RPMI7951 (cell line): ENCODE results near the gene SFTPB. TPM values are rescaled to one million over a fixed set of nuclear protein-coding genes. Genes with fewer than 3 reads are reported as not detected.
"Not testable (repeated sequence)": the region's sequence is repeated elsewhere in the genome, so short reads cannot be mapped to it uniquely, and the experiment has no call there.

Experiments
- DNase-seq: peaks from one replicate; pipeline ENCODE4 v3.0.0-alpha.2; 2012; ENCODE audit warnings: low read depth
- total RNA-seq: library from RNA; depleted of rRNA; stranded (reverse); fragments of >200 nt; shearing (Covaris generic); gene quantifications from 2 replicates; pipeline ENCODE4 v1.2.3, GENCODE V29; 2014

Gene SFTPB
- total RNA-seq, 1 experiment from 2014 or later: not detected

DNA sequence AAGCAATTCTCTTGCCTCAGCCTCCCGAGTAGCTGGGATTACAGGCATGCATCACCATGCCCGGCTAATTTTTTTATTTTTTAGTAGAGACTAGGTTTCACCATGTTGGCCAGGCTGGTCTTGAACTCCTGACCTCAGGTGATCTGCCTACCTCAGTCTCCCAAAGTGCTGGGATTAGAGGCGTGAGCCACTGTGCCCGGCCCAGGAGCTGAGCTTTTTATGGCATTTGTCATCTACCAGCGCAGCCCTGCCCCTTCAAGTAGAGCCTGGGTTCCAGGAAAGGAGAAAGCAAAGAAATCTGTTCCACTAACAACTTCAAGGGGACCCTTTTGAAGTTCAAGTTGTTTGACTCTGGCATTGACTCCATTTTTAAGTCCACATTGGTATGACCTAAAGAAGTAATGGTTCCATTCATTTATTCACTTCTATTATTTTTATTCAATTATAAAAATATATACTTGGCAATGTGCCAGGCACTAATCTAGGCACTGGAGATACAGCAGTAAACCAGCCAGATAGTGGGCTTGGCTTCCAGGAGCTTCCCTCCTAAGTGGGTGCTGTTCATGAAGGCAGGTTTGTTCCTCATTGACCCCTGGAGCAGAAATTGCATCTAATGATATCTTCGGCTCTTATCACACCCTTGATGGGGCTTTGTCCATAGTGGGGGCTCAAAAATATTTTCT lies 8.0 kb upstream of the SFTPB start:
- DNase-seq: no peak

DNA sequence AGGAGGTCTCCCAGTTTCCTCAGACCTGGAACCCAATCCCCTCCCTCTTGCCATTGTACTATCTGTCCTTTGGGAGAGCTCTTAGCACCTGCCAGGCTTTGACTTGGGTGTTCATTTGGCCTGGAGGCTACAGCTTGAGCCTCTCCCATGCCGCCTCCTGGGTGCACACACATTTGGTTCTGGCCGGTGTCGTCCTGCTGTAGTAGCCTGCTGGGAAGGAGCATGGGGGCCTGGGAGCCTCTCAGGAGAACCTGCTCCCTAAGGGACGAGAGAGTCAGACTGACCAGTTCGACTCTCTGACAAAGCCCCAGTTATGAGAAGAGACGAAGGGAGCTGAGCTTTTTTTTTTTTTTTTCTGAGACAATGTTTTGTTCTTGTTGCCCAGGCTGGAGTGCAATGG lies 7.4 kb upstream of the SFTPB start:
- DNase-seq: no peak

DNA sequence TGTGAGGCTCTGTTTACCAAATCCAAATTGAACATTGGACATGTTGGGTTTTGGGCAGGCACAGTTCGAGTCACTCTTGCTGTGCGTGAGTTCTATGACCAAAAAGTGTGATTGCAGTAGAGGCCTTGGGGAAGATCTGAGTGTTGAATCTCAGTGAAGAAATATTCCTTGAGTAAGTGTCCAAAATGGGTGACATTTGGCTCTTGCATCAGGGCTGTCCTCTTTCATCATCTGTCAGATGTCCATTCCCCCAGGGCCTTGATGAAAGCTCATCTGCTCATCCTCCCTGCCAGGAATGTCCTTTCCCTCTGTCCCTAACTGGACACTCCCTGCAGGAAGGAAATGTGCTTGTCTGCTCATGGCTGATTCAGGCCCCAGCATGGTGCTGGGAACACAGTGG lies 6.4 kb upstream of the SFTPB start:
- DNase-seq: peak; percentile 43

DNA sequence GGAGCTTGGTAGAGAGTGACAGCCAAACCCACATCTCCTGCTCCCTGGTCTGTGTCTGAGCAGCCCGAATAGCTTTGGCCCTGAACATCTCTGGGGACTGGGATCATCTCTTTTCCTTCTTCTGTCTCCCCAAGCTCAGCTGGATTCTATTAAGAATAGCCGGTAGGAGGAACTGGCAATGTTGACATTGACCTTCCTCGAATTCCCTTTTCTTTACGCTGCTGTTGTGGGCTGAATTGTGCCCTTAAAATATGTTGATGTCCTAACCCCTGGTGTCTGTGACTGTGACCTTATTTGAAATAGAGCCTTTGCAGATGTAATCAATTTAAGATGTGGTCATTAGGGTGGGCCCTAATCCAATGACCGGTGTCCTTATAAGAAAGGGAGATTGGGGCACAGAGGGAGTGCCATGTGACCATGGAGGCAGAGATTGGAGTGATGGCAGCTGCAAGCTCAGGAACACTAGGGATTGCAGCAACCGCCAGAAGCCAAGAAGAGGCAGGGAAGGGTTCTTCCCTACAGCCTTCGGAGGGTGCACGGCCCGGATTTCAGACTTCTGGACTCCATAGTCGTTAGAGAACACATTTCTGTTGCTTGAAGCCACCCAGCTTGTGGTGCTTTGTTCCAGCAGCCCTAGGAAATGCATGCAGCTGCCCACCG lies 5.8 kb upstream of the SFTPB start:
- no peak for DNase-seq

DNA sequence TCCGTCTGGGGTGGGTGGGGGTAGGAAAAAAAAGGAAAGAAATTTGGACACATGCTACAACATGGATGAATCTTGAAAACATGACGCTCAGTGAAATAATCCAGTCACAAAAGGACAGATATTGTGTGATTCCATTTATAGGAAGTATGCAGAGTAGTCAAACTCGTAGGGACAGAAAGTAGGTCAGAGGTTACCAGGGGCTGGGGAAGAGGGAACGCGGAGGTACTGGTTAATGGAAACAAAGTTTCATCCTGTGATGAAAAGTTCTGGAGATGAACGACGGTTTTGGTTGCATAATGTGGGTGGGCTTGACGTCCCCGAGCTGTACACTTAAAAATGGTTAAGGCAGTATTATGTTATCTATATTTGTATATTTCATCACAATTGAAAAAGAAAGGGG lies 4.5 kb upstream of the SFTPB start:
- DNase-seq: no peak

DNA sequence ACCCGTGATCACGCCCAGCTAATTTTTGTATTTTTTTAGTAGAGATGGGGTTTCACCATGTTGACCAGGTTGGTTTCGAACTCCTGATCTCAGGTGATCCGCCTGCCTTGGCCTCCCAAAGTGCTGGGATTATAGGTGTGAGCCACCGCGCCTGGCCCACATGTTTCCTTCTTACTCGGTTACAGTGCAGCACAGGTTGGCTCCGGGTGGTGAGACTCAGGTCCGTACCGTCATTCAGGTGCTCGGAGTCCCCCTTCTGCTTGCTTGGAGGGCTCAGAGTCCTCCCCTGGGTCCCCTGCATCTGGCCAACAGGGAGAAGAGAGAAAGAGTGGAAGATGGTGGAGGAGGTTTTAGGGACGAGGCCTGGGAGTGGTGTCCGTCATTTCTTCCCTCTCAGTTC lies 2.4 kb upstream of the SFTPB start:
- not testable (repeated sequence) for DNase-seq

DNA sequence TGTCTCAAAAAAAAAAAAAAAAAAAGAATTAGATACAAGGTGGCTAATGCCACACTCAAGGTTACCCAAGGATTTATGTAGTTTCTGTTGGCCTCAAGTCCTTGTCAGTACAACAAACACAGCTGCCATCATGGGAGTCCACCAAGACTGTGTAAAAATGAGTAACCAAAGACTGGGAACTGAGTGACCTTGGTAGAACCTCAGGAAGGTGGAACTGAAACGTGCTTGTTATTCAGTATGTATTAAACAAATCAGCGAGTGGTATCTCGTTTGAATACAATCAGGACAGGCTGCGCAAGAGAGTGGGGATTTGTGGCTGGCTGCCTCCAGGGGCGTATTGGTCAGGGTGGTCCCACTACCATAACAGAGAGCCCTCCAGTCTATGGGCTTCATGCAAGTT lies 1.6 kb upstream of the SFTPB start:
- no peak for DNase-seq

DNA sequence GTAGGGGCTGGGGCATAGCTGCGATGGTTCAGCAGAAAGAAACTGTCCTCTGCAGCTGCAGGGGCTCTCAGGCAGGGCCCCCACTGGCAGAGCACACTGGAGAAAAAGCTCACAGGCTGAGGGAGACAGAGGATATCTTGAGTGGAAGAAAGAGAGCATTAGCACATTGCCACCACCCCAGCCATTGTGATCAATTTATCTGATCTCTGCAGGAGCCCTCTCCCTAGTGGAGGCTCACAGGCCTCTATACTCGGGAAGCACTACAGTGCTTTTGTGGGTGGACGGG lies 801 bp upstream of the SFTPB start:
- DNase-seq: no peak

DNA sequence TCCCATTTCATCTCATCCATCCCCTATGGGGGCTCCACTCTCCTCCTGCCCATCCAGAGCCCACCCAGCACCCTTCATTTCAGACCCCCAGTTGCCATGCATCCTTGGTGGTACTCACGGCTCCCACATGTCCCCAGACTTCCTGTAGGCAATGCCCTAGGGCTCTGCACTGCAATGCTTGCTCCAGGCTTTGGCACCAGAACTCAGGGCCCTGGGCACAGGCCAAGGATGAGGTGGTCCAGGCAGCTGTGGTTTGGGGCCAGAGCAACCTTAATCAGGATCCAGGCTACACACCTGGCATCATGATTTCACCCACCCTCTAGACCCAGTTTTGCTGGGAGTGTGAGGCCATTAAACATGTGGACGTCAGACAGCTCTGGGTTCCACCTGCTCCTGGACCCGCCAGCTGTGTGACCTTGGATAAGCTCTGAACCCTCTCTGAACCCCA lies 414 bp downstream of the SFTPB start:
- no peak for DNase-seq

DNA sequence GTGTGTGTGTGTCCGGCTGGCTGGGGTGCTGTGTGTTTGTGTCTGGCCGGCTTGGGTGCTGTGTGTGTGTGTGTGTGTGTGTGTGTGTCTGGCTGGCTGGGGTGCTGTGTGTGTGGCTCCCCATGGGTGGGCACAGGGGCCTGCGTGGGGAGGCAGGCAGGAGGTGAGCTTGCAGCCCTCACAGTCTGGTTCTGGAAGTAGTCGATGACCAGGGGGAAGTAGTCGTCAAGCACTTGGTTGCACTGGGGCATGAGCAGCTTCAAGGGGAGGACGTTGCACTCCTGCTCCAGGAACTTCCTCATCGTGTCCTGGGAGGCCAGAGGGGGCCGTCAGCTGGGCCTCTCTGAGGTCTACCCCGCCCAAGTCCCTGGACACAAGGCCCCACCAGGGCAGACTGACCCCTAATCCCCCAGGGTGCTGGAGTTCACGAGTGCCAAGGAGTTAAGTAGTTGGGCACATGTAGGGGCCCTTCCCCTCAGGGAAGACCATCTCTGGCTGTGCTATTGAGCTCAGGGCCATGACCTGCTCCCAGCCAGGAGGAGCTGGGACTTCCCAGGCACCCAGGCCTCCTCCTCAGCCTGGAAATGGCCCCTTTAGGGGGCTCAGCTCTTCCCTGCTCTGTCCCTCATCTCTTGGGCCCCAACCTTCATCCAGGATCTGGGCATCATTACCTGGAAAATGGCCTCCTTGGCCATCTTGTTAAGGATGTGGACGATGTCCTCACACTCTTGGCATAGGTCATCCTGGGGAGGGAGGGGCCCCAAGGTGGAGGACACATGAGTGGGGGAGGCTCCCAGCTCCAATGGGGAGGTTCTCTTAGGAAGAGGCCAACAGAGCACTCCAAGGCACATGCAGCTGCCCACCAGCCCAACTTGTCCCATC lies 1.3 kb downstream of the SFTPB start:
- no peak for DNase-seq

DNA sequence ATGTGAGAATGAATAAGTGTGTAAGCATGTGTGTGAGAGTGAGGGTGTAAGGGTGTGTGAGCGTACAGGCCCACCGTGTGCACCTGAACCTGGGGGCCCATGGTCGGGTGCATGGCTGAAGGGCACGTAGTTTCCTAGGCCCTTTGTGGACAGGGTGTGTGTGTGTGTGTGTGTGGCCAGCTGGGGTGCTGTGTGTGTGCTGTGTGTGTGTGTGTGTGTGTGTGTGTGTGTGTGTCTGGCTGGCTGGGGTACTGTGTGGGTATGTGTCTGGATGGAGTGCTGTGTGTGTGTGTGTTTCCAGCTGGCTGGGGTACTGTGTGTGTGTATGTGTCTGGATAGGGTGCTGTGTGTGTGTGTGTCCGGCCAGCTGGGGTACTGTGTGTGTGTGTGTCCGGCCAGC lies 2.0 kb downstream of the SFTPB start:
- DNase-seq: no peak

DNA sequence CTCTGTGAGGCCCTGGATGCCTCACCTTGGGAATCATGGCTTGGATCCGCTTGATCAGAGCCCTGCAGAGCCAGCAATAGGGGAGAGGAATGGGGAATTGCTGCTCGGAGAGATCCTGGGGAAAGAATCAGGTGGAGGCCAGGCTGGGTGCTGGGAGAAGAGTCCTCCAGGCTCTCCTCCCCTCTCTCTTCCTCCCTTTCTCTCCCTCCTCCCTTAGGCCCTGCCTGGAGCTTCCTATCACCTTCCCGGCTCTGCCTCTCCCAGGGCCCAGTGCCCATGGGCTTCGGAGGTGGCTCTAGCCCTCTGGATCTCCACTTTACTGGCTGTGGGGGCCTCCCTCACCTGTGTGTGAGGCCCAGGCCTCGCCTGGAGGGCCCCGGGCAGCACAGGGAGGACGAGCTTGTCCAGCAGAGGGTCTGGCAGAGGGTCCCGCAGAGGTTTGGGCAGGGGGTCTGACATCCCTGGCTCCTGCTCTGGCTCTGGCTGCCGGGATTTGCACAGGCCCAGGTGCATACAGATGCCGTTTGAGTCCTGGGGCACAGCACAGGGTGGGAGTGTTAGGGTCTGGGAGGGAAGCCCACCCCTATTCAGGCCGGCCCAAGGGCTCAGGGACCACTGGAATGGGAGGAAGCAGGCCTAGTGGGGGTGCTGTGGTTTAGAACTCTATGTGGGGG lies 2.6 kb downstream of the SFTPB start:
- no peak for DNase-seq

DNA sequence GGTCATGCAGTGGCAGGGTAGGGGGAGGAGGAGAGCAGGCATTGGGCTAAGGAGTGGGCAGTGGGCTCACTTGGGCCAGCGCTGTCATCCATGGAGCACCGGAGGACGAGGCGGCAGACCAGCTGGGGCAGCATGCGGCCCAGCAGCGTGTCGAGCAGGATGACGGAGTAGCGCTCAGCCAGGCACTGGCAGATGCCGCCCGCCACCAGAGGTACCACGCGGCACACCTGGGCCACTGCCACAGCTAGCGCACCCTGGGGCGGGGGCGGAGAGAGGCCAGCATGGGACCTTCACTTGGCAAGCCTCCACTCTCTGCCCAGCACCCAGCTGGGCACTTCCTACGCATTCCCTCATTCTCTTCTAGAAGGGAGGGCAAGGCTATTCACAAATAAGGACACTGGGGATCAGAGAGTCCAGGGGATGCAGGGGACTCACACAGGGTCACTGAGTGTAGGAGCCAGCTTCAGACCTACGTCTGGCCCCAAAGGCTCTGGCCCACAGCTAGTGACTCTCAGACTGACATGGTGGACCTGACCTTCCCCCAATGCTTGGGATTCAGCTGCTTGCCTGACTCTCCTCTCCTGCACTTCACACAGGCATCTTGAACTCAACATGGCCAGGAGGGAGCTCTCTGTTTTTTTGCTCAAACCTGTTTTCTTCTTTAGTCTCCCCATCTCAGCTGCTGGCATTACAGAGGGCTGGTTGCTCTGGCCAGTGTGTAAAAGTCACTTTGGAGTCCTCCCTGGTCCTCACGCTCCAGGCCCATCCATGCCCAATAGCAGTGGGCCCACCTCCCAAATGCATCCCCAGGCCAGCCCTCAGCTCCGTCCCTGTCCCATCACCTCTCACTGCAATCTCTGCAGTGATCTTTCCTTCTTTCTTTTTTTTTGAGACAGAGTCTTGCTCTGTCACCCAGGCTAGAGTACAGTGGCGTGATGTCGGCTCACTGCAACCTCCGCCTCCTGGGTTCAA lies 4.1 kb downstream of the SFTPB start:
- DNase-seq: no peak

DNA sequence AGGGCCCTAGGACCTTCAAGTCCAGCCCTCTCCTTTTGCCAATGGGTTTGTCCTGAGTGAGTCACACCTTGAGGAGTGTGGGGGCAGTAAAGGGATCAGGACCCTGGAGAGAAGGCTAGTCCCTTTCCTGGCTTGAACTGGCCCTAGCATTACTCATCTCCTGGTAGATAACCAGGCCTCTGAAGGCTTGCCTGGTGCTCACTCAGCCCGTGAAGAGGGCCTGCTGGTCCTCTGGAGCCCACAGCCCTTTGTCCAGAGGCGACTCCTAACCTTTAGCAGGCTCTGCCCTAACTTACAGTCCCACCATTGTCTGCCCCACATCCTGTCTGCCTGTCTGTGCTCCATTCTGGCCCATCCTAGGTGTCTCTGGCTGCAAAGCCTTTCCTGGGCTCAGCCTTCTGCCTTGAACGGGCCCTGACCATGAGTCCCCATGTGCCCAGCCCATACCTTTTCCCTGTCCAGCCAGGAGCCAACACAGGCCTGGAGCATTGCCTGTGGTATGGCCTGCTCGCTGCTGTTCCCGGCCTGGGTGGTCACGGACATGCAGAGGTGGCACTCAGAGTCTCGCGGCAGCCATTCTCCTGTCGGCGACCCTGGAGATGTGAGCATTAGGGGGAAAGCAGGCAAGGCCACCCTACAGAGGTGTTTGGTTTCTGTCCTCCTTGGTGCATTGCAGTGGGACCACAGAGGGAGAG lies 5.0 kb downstream of the SFTPB start:
- peak; percentile 93 for DNase-seq

DNA sequence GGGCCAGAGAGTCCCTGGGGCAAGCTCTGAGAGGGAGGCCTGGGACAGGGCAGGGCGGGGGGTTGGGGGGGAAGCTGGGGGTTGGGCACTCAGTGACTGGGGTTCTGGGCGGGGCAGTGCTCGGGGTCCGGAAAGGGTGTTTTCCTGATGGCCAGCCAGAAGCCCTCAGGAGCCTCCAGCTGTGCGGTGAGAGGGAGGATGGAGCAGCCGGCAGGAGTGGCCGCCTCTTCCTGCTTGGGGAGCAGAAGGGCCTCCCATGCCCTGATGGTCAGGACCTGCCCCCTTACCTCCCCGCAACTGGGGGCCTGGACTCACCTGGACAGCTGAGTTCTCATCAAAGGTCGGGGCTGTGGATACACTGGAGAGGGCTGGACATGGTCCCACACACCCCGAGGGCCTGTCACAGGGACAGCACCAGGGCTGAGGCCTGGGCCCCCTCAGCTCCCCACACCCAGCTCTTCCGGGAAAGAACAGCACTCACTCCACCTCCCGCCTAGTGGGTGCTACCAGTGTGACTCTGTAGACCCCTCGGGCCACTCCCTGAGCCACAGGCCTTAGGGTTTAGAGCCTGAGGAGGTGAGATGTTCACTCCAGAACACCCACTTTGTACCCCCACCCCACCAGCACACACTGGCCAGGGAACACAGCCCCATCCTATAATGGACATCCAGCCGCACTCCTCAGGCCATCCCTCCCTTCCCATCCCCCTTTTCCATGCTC lies 6.7 kb downstream of the SFTPB start:
- DNase-seq: no peak

DNA sequence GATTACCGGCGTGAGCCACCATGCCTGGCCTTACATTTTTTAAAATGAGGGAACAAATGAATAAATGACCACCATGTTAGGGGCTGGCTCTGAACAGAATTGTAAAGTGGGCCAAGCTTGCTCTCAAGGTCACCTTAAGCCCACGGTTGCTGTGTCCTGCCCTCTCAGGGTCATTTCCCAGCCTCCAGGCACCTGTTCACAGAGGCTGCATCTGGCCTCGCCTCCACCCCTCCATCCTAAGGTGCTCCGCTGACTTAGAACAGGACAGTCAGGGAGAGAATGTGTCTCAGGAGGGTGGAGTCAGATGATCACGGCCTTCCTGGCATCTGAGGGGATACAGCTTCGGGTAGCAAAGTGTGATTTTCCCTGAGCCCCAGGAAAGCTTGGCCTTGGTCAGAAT lies 7.3 kb downstream of the SFTPB start:
- no peak for DNase-seq

DNA sequence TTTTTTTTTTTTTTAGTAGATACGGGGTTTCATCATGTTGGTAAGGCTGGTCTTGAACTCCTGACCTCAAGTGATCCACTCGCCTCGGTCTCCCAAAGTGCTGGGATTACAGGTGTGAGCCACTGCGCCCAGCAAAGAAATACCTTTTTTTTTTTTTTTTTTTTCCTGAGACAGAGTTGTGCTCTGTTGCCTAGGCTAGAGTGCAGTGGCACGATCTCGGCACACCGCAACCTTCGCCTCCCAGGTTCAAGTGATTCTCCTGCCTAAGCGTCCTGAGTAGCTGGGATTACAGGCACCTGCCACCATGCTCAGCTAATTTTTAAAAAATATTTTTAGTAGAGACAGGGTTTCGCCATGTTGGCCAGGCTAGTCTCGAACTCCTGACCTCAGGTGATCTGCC lies 7.7 kb downstream of the SFTPB start:
- DNase-seq: not testable (repeated sequence)

DNA sequence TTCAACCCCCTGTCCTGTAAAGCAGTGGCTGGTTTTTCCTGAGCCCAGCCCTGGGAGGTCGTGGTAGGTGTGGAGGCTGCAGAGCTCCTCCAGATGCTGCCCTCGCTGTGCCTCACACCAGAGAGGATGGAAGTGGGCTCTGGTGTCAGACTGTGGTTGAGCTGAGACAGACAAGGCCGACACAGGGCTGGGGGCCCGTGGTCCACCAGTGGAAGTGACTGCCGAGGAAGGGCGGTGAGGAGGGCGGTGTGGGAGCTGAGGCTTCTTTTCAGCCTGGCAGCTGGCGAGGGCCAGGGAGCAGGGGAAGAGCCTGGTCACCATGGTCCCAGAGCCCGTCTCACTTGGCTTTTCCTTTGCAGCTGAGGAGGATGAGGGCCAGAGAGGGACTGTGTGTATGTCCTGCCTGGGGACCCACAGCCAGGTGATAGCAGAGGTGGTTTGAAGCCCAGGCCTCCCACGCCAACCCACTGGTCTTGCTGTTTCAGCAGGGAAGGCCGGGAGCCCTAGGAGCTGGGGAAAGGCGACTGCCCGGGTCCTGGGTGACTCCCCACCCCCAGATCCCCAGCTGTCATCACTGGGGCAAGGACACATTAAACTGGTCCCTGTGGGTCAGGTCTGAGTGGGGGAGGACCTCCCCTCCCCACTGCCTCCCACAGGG lies 8.5 kb downstream of the SFTPB start:
- DNase-seq: no peak

DNA sequence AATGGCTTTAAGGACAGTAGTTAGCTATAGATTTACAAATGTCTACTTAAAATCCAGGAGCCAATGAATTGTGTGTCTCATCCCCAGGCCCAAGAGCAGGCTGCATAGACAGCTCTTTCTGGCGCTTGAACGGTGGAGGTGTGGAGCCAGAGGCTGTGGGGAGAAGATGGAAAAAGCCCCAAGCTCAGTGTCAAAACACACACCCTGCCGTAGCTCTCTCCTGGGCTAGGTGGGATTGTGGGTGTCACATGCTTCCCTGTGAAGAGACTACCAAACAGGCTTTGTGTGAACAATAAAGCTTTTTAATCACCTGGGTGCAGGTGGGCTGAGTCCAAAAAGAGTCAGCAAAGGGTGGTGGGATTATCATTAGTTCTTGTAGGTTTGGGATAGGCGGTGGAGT lies 10.6 kb downstream of the SFTPB start:
- DNase-seq: not testable (repeated sequence)
